ENCODE results near the gene DENND1C. TPM values are rescaled to one million over a fixed set of nuclear protein-coding genes. Genes with fewer than 3 reads are reported as not detected.
"Not testable (repeated sequence)": the region's sequence is repeated elsewhere in the genome, so short reads cannot be mapped to it uniquely, and the experiment has no call there.

DENND1C gene
- total RNA-seq, 2 experiments from 2014 or later, result 94.1 to 97.5 TPM

- ATAC-seq (no peak), DNase-seq (no peak)
- ChIA-PET POLR2A (no interaction called here), CTCF (interaction anchor here (1.1 to 1.4 kb wide), 2 partner anchors 11 to 34 kb away, joined by 3 read pairs; partner anchors contain the start of gene TNFSF9)
- no peaks in the 10 kb centered on the region for H3K27me3 Mint-ChIP-seq (ENCODE audit: low read depth)
- no peak overlapping the region for H3K4me3 Mint-ChIP-seq
- peak overlapping the region; percentile 15 for H3K27ac Mint-ChIP-seq
- H3K9me3 Mint-ChIP-seq (ENCODE audit: insufficient read depth), result no peaks in the 10 kb centered on the region
- peaks cover 41% of the 10 kb centered on the region for H3K4me1 Mint-ChIP-seq (ENCODE audit: low read depth)
- H3K36me3 Mint-ChIP-seq (ENCODE audit: low read depth), result no peaks in the 10 kb centered on the region
These were observed 37.7 kb upstream of the DENND1C start for GRCh38 chr19:6519289-6519688.

- peaks cover 41% of the 10 kb centered on the region for H3K4me1 Mint-ChIP-seq (ENCODE audit: low read depth)
- peak overlapping the region; percentile 63 for H3K4me3 Mint-ChIP-seq
- no peaks in the 10 kb centered on the region for H3K27me3 Mint-ChIP-seq (ENCODE audit: low read depth)
- ChIA-PET CTCF (interaction anchor here (0.8 to 3.3 kb wide), 11 partner anchors 15 to 345 kb away, joined by 3 to 22 read pairs (median 6); partner anchors contain the start of gene VAV1), POLR2A (interaction anchor here (1.2 to 1.5 kb wide), 3 partner anchors 37 to 123 kb away, joined by 3 to 6 read pairs (median 3); partner anchors contain the start of gene DENND1C)
- ATAC-seq (peak; percentile 20), DNase-seq (peak; percentile 63)
- no peaks in the 10 kb centered on the region for H3K9me3 Mint-ChIP-seq (ENCODE audit: insufficient read depth)
- H3K27ac Mint-ChIP-seq, result peak overlapping the region; percentile 82
- no peaks in the 10 kb centered on the region for H3K36me3 Mint-ChIP-seq (ENCODE audit: low read depth)
These were observed 36.7 kb upstream of the DENND1C start for GRCh38 chr19:6518145-6518911.

- Mint-ChIP-seq H3K36me3 (ENCODE audit: low read depth) (no peaks in the 10 kb centered on the region), H3K27ac (peak overlapping the region; percentile 93), H3K4me3 (peak overlapping the region; percentile 93), H3K4me1 (ENCODE audit: low read depth) (peaks cover 32% of the 10 kb centered on the region), H3K9me3 (ENCODE audit: insufficient read depth) (no peaks in the 10 kb centered on the region), H3K27me3 (ENCODE audit: low read depth) (no peaks in the 10 kb centered on the region)
- ATAC-seq (peak; percentile 87), DNase-seq (peak; percentile 94)
- CTCF ChIA-PET, result interaction anchor here (0.7 to 3.3 kb wide), 33 partner anchors 9 to 350 kb away, joined by 3 to 29 read pairs (median 5); partner anchors contain the start of genes DENND1C, KHSRP, TNFSF14 and VAV1
- POLR2A ChIA-PET, result interaction anchor here (0.7 to 2.0 kb wide), 5 partner anchors 35 to 347 kb away, joined by 3 to 7 read pairs (median 5); partner anchors contain the start of genes DENND1C and GPR108
These were observed 35.2 kb upstream of the DENND1C start for GRCh38 chr19:6516659-6517291.

GRCh38 chr19:6516018-6516658 is 34.6 kb upstream of the DENND1C start:
- Mint-ChIP-seq H3K36me3 (ENCODE audit: low read depth) (no peaks in the 10 kb centered on the region), H3K27ac (peak overlapping the region; percentile 93), H3K27me3 (ENCODE audit: low read depth) (no peaks in the 10 kb centered on the region), H3K4me3 (peak overlapping the region; percentile 93), H3K4me1 (ENCODE audit: low read depth) (peaks cover 33% of the 10 kb centered on the region), H3K9me3 (ENCODE audit: insufficient read depth) (no peaks in the 10 kb centered on the region)
- ATAC-seq, result peak; percentile 68
- ChIA-PET CTCF (interaction anchor here (0.7 to 3.3 kb wide), 33 partner anchors 8 to 351 kb away, joined by 3 to 29 read pairs (median 5); partner anchors contain the start of genes DENND1C, KHSRP, TNFSF14 and VAV1), POLR2A (interaction anchor here (0.7 to 2.0 kb wide), 3 partner anchors 35 to 347 kb away, joined by 3 to 7 read pairs (median 5); partner anchors contain the start of genes DENND1C and GPR108)
- DNase-seq, result peak; percentile 87

- H3K27ac Mint-ChIP-seq, result no peak overlapping the region
- H3K27me3 Mint-ChIP-seq (ENCODE audit: low read depth), result no peaks in the 10 kb centered on the region
- H3K4me1 Mint-ChIP-seq (ENCODE audit: low read depth), result peaks cover 32% of the 10 kb centered on the region
- H3K9me3 Mint-ChIP-seq (ENCODE audit: insufficient read depth), result no peaks in the 10 kb centered on the region
- peak overlapping the region; percentile 26 for H3K4me3 Mint-ChIP-seq
- DNase-seq (no peak), ATAC-seq (no peak)
- H3K36me3 Mint-ChIP-seq (ENCODE audit: low read depth), result no peaks in the 10 kb centered on the region
- POLR2A ChIA-PET, result no interaction called here
- CTCF ChIA-PET, result interaction anchor here (0.8 kb wide), 1 partner anchor 116 kb away, joined by 3 read pairs; no protein-coding TSS in a partner anchor
These were observed 33.4 kb upstream of the DENND1C start for GRCh38 chr19:6514926-6515544.

- H3K4me3 Mint-ChIP-seq, result no peak overlapping the region
- no peak overlapping the region for H3K27ac Mint-ChIP-seq
- H3K27me3 Mint-ChIP-seq (ENCODE audit: low read depth), result no peaks in the 10 kb centered on the region
- peaks cover 26% of the 10 kb centered on the region for H3K4me1 Mint-ChIP-seq (ENCODE audit: low read depth)
- no peaks in the 10 kb centered on the region for H3K36me3 Mint-ChIP-seq (ENCODE audit: low read depth)
- DNase-seq, result no peak
- ChIA-PET POLR2A (no interaction called here), CTCF (no interaction called here)
- ATAC-seq, result no peak
- no peaks in the 10 kb centered on the region for H3K9me3 Mint-ChIP-seq (ENCODE audit: insufficient read depth)
These were observed 32.5 kb upstream of the DENND1C start for GRCh38 chr19:6514089-6514488.

GRCh38 chr19:6510618-6511017 is 29.0 kb upstream of the DENND1C start:
- H3K27ac Mint-ChIP-seq, result no peak overlapping the region
- CTCF ChIA-PET, result interaction anchor here (1.5 kb wide), 1 partner anchor 30 kb away, joined by 5 read pairs; the partner anchor contains the start of gene DENND1C
- no peaks in the 10 kb centered on the region for H3K9me3 Mint-ChIP-seq (ENCODE audit: insufficient read depth)
- POLR2A ChIA-PET, result no interaction called here
- H3K36me3 Mint-ChIP-seq (ENCODE audit: low read depth), result no peaks in the 10 kb centered on the region
- ATAC-seq, result no peak
- peaks cover 2% of the 10 kb centered on the region for H3K4me1 Mint-ChIP-seq (ENCODE audit: low read depth)
- H3K27me3 Mint-ChIP-seq (ENCODE audit: low read depth), result no peaks in the 10 kb centered on the region
- no peak overlapping the region for H3K4me3 Mint-ChIP-seq
- no peak for DNase-seq

- ATAC-seq (no peak), DNase-seq (no peak)
- no peaks in the 10 kb centered on the region for H3K9me3 Mint-ChIP-seq (ENCODE audit: insufficient read depth)
- H3K4me3 Mint-ChIP-seq, result no peak overlapping the region
- no peaks in the 10 kb centered on the region for H3K36me3 Mint-ChIP-seq (ENCODE audit: low read depth)
- ChIA-PET CTCF (no interaction called here), POLR2A (no interaction called here)
- no peaks in the 10 kb centered on the region for H3K27me3 Mint-ChIP-seq (ENCODE audit: low read depth)
- H3K4me1 Mint-ChIP-seq (ENCODE audit: low read depth), result peaks cover 10% of the 10 kb centered on the region
- H3K27ac Mint-ChIP-seq, result no peak overlapping the region
These were observed 27.8 kb upstream of the DENND1C start for GRCh38 chr19:6509118-6509971.

GRCh38 chr19:6508028-6508771 is 26.6 kb upstream of the DENND1C start:
- POLR2A ChIA-PET, result not testable (repeated sequence)

More at GRCh38 chr19:6508028-6508771, 26.6 kb upstream of the DENND1C start:
- H3K4me3 Mint-ChIP-seq; H3K27me3 Mint-ChIP-seq (ENCODE audit: low read depth); H3K9me3 Mint-ChIP-seq (ENCODE audit: insufficient read depth); H3K36me3 Mint-ChIP-seq (ENCODE audit: low read depth); DNase-seq; H3K27ac Mint-ChIP-seq; ATAC-seq: not testable (repeated sequence)
- CTCF ChIA-PET, result interaction anchor here (1.0 to 1.4 kb wide), 2 partner anchors 8 to 16 kb away, joined by 3 to 6 read pairs; no protein-coding TSS in a partner anchor
- H3K4me1 Mint-ChIP-seq (ENCODE audit: low read depth), result peaks cover 14% of the 10 kb centered on the region
